Daoy (cell line): Measurements from ENCODE around the gene TLL2. TPM values are rescaled to one million over a fixed set of nuclear protein-coding genes. Genes with fewer than 3 reads are reported as not detected.

Source experiments
- DNase-seq: peaks from one replicate; pipeline ENCODE4 v3.0.0-alpha.2; 2015; ENCODE audit warnings: low read depth
- total RNA-seq: library from RNA; depleted of rRNA; stranded (reverse); fragments of >200 nt; shearing (Covaris generic); gene quantifications from 2 replicates; pipeline ENCODE4 v1.2.3, GENCODE V29; 2014

TLL2 gene
- total RNA-seq, 1 experiment from 2014 or later: 0.29 TPM

- DNase-seq: no peak
Observed at GRCh38 chr10:96463562-96463961, 50.2 kb downstream of the TLL2 start.

- no peak for DNase-seq
Observed at GRCh38 chr10:96462606-96463151, 51.0 kb downstream of the TLL2 start.

DNA sequence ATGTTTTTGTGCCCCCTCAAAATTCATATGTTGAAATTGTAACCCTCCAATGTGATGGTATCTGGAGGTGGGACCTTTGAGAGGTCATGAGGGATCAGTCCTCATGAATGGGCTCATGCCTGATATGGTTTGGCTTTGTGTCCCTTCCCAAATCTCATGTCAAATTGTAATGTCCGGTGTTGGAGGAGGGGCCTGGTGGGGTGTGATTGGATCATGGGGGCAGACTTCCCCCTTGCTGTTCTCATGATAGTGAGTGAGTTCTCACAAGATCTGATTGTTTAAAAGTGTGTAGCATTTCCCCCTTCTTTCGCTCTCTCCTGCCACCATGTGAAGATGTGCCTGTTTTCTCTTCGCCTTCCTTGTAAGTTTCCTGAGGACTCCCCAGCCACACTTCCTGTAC, 53.4 kb downstream of the TLL2 start:
- DNase-seq: no peak

- DNase-seq: no peak
Observed at GRCh38 chr10:96457341-96457740, 56.4 kb downstream of the TLL2 start.

DNA sequence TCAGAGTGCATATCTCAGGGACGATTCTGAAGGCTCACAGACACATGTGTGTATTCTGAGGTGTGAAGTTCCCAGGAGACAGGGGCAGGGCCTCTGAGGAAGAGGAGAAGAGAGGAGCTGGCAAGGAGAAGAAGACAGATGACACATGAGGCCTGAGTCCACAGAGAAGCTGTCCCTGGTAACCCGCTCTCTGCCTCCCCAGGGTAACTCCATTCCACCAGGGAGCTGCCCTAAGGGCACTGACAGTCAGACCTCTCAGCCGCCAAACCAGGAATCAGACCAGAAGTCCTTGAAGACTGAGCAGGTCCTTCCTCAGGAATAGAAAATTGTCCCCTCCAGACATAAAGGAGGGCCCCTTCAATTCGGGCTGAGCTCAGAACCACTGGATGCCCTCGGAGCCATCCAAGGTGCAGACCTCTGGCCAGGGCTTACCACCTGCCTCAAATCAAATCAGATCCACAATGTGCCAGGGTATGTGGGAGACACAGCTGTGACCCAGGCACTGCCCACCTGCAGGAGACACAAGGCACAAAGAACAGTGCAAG, 57.4 kb downstream of the TLL2 start:
- DNase-seq: no peak

DNA sequence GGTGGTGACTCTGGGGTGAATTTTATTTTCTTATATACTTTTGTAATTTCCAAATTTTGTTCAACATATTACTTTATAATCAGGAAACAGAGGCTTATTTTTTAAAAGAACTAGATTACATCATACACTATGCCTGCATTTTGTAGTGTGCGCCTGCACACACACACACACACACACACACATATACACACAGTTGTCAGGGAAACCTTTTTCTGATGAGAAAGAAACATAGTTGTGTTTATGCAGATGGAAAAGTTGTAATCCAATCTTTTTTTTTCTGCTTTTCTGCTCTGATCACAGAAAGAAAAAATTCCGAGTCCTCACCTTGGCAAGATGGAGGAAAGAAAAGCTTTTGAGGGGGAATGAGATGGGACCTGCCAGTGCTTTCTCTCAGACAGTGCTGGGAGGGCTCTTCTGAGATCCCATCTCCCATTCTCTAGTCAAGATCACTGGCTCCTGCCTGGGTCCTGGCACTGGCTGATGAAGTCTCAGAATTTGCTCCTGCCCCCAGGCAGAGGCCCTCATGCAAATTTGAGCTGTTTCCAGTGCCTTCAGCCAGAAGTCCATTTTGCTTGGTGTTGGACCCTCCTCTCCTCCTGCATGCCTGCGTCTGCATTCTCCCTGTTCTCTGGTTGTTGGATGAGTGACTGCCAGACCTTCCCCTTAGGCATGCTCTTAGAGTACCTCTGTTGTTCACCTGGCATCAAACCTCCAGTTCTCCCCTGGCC, 59.7 kb downstream of the TLL2 start:
- no peak for DNase-seq

GRCh38 chr10:96452494-96453153, 61.1 kb downstream of the TLL2 start:
- no peak for DNase-seq

GRCh38 chr10:96450529-96451207, 63.1 kb downstream of the TLL2 start:
- no peak for DNase-seq

- no peak for DNase-seq
Observed at GRCh38 chr10:96448558-96448957, 65.2 kb downstream of the TLL2 start.

DNA sequence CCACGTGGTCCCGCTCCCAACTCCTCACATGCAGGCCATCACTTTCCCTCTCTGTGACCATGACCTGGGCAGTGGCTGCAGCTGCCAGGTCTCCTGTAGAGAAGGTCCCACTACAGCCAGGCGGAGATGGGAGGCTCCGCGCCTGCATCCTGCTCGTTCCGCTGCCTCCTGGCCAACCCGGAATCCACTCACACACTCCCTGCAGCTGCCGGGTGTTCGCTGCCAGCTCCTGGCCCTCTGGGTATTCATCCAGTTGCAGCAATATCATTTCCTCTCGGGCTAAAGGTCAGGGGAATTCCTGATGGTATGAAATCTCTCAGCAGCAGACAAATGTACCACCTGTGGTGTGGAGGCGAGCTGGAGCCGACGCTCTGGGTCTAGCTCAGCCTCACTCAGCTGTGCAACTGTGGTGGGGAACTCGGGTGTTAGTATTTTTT, 65.7 kb downstream of the TLL2 start:
- DNase-seq: peak; percentile 30

DNA sequence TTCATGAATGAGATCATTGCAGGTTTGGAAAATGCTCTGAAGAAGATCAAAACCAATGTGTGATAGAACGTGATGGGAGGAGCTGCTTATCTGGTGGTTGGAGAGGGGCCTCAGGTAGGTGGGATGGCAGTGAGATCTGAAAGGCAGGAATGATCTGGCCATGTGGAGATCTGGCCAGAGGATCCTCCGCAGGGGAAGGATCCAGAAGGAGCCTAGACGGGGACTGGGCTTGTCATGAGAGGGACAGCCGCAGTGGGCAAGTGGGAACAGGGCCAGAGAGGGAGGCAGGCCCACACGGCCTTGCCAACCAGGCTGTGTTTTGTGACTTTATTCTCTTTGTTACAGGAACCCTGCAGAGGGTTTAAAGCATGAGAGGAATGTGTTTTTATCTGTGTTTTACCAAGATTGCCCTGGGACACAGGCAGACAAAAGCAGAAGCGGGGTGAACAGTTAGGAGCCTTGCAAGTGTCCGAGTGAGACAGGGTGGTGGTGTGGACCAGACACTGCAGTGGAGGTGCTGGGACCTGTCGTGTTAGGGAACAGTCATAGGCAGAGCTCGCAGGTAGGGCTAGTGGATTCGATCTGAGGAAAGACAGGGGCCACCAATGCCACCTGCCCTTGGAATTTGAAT, 66.6 kb downstream of the TLL2 start:
- no peak for DNase-seq

DNA sequence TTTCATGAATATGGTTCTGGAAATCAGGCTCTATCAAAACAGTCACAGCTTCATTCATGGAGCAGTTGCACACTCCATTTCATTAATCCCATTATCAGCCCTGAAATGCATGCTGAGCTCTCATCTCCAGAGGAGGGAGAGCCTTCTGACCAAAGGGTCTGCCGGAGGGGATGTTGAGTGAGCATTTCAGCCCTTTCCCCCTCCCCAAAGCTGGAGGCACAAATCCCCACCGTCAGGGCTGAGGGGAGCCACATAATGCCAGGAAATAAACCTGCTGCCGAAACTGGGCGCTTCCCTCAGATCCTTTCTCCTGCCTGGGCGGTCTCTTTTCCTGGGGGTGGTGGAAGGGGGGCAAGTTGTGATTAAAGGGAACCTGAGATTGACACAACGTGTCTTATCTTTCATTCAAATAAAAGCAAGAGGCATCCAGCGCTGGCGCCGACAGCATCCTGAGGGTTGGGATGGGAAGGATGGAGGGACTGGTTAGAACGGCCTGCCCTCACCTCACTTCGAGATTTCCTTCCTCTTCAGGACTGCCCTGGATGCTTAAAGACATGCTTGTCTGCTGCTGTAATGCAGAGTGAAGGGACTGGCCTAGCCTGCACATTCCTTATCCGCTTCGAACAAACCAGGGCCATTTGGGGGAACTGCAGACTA, 71.6 kb downstream of the TLL2 start:
- no peak for DNase-seq

GRCh38 chr10:96441322-96441885, 72.3 kb downstream of the TLL2 start:
- DNase-seq: no peak

GRCh38 chr10:96440361-96441292, 73.1 kb downstream of the TLL2 start:
- DNase-seq: no peak

DNA sequence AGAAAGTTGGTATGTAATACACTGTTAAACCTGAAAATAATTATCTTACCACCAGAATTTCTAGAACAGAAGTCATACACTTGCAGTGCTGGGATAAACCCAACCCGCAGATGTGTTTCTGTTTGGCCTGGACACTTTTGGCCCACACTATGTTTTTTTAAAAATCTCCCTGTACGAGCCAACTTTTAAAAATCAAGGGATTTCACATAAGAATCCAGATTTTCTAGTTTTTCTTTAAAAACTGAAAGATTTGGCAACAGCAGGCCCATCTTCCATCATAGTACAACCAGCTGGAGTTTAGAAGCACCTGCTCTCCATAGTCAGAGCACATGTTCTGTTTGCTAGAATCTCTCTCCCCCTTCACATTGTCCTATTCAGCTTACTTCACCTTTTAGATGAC, 74.0 kb downstream of the TLL2 start:
- DNase-seq: no peak

DNA sequence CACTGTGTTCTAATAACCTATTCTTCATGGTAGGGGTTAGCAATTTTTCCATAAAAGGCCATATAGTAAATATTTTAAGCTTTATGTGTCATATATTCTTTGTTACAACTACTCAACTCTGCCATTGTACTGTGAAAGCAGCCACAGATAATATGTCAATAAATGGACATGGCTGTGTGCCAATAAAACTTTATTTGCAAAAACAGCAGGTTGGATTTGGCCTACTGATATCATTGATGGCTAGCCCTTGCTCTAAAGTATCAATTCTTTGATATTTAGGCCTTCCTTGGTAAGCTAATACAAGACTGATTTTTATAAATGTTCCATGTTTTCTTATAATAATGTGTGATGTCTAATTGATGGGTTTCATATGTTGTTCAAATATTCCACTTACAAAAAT, 77.7 kb downstream of the TLL2 start:
- DNase-seq: no peak

DNA sequence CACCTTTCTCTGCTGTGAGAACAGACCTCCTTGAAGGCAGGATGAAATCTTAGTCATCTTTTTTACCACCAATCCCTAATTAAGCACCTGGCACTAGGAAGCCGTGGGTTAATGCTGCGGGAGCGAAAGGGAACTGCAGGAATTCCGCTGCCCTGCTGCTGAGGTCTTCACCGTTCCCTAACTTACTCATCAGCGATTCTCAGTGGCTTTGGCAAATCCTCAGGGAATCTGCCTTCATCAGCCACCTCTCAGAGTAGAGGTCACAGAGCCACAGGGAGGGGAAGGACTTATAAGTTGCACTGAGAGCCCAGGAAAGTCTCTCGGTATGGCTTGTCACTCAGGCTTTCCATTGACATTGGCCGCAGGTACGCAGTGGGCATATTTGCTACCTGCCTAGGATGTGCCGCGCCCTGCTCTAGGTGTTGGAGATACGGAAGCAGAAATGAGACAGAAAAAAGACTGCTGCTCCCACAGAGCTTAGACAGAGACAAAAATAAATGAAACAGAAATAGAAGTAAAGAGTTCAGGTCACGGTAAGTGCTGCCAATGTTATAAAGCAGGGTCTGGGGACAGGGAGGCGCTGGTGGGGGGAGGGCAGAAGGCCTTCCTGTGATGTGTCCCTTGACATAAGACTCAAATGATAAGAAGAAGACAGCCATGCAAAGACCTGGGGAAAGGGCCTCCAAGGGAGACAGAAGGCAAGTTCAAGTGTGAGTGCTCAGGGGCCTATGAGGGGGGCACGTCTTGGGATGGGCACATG, 82.3 kb downstream of the TLL2 start:
- no peak for DNase-seq

- no peak for DNase-seq
Observed at GRCh38 chr10:96427291-96427690, 86.4 kb downstream of the TLL2 start.

DNA sequence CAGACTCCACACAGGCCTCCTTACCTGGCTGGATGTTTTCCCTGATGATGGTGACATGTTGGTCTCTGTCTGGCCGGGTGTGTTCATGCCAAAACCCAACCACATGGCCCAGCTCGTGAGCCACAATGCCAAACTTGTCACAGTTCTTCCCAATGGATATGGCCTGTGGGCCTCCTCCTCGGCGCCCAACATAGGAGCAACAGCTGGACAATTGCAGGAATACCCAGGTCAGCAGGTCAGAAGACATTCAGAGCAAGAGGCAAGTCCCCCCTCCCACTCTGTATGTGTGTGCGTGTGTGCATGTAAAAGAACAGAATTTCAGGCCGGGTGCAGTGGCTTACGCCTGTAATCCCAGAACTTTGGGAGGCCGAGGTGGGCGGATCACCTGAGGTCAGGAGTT, 91.2 kb downstream of the TLL2 start:
- no peak for DNase-seq
